Esophagus squamous epithelium (tissue), 5 donors: Measurements from ENCODE around the gene ZNF830. TPM values are rescaled to one million over a fixed set of nuclear protein-coding genes. Genes with fewer than 3 reads are reported as not detected.

Experiments used
- DNase-seq: peaks from one replicate; lab custom pipeline; 2025; lab: John Stamatoyannopoulos, UW
- H3K27ac ChIP-seq, 4 donors: fragments of 200-600 bp; sonication (generic); one replicate each; pipeline ENCODE4 v1.5.1; 2016 to 2019; ENCODE audit warnings: mild to moderate bottlenecking in 1 of 4
- H3K27me3 ChIP-seq, 4 donors: fragments of 200-600 bp; sonication (generic); 1 replicate in 3 of 4; 2 replicates in 1 of 4; pipeline versions ENCODE4 v1.5.1 to v1.6.0; 2017 to 2021; ENCODE audit warnings: antibody characterized with exemption in 1 of 4
- H3K36me3 ChIP-seq, 3 donors: fragments of 200-600 bp; sonication (generic); one replicate each; pipeline ENCODE4 v1.5.1; 2016 to 2019
- H3K4me1 ChIP-seq, 3 donors: fragments of 200-600 bp; sonication (generic); one replicate each; pipeline ENCODE4 v1.5.1; 2017 to 2019
- H3K4me3 ChIP-seq, 4 donors: fragments of 200-600 bp; sonication (generic); 1 replicate in 3 of 4; 2 replicates in 1 of 4; pipeline ENCODE4 v1.5.1; 2016 to 2019; ENCODE audit warnings: mild to moderate bottlenecking in 2 of 4, moderate library complexity in 1 of 4
- H3K9me3 ChIP-seq, 3 donors: fragments of 200-600 bp; sonication (generic); one replicate each; pipeline ENCODE4 v1.5.1; 2016 to 2019
- CTCF ChIP-seq, 6 experiments: fragments of 450-650 bp in 4 of 6; fragments of 200-600 bp in 2 of 6; sonication (generic) in 2 of 6; IDR thresholded peaks; one replicate each; pipeline ENCODE4 v1.5.1; 2016 to 2019; ENCODE audit warnings: antibody characterized with exemption in 6 of 6, mild to moderate bottlenecking in 4 of 6, moderate library complexity in 4 of 6
- POLR2A ChIP-seq, 4 donors: fragments of 450-650 bp; IDR thresholded peaks; one replicate each; pipeline ENCODE4 v1.6.1; 2017; ENCODE audit warnings: antibody characterized with exemption in 4 of 4, mild to moderate bottlenecking in 4 of 4, moderate library complexity in 3 of 4
- WGBS, 2 donors: methylation state at CpG; one replicate each; pipeline ENCODE4 v1.1.5; 2018; 5-methylcytosine and 5-hydroxymethylcytosine counted together
- intact Hi-C: fragments of 100-400 bp; cut with DNase I; formaldehyde crosslinking; loops from one replicate; pipeline ENCODE4 v1.15.0; 2022
- total RNA-seq, 4 donors: library from RNA; depleted of rRNA; stranded (reverse); fragments of >200 nt; gene quantifications; one replicate each; pipeline ENCODE4 v1.1.0, GENCODE V29; 2016
- donor health status: DM: yes; HTN: yes; CAD: no.

The ZNF830 gene
- total RNA-seq, result 10 to 100 TPM in 2 of 4 donors, 1 to 10 TPM in 2; 6.1 to 13.4 (median 9.2) TPM

- Histone ChIP-seq H3K4me1 (peaks cover 12 to 29% (median 14%) of the 10 kb centered on the region in 3 donors), H3K27me3 (no peaks in the 10 kb centered on the region), H3K36me3 (peaks cover 0 to 33% (median 15%) of the 10 kb centered on the region in 3 donors), H3K27ac (peak within 1 kb of the TSS; percentile 90 to 95 (median 91)), H3K4me3 (peak within 1 kb of the TSS; percentile 62 to 97 (median 90)), H3K9me3 (no peaks in the 10 kb centered on the region)
- TF ChIP-seq CTCF (IDR thresholded peaks at IDR 0.05) (peak in 1 of 6 experiments; percentile 5), POLR2A (IDR thresholded peaks at IDR 0.05) (peak in 2 of 4 donors; percentile 69 to 74)
- 0 to 2% methylated on average over 31 of the region's 65 CpGs for WGBS, 2 donors
- intact Hi-C loops, result no loop called here
- DNase-seq, result peak; percentile 70
Observed at GRCh38 chr17:34961093-34961911, at the start of gene ZNF830, which contains the start of gene CCT6B. TSS of gene ZNF830 (plus strand) at chr17:34961540. CDS start at chr17:34961567, 27 bp downstream. TSS of gene CCT6B (minus strand) at chr17:34961460. CDS start at chr17:34961393, 67 bp downstream.

- intact Hi-C loops, result no loop called here
- Histone ChIP-seq H3K9me3 (no peaks in the 10 kb centered on the region), H3K36me3 (no peaks in the 10 kb centered on the region), H3K27me3 (no peaks in the 10 kb centered on the region), H3K27ac (no peak overlapping the region), H3K4me1 (no peaks in the 10 kb centered on the region), H3K4me3 (no peak overlapping the region)
- DNase-seq, result no peak
- 75 to 88% methylated on average over 1 of the region's 1 CpG for WGBS, 2 donors
- TF ChIP-seq POLR2A (IDR thresholded peaks at IDR 0.05) (no peak), CTCF (IDR thresholded peaks at IDR 0.05) (no peak)
Observed at GRCh38 chr17:34913001-34913400, 48.3 kb upstream of the ZNF830 start.

GRCh38 chr17:34916120-34916519 is 45.2 kb upstream of the ZNF830 start:
- no peaks in the 10 kb centered on the region for H3K27me3 ChIP-seq
- no peak for TF ChIP-seq CTCF (IDR thresholded peaks at IDR 0.05)
- no peak for TF ChIP-seq POLR2A (IDR thresholded peaks at IDR 0.05)
- WGBS, 2 donors, result 34 to 62% methylated on average over 2 of the region's 2 CpGs
- intact Hi-C loops, result no loop called here
- no peak for DNase-seq
- no peaks in the 10 kb centered on the region for H3K9me3 ChIP-seq
- no peaks in the 10 kb centered on the region for H3K36me3 ChIP-seq
- H3K4me1 ChIP-seq, result no peaks in the 10 kb centered on the region
- H3K4me3 ChIP-seq, result no peak overlapping the region
- H3K27ac ChIP-seq, result no peak overlapping the region

GRCh38 chr17:34917381-34917780 is 44.0 kb upstream of the ZNF830 start:
- Histone ChIP-seq H3K27ac (no peak overlapping the region), H3K4me1 (no peaks in the 10 kb centered on the region), H3K27me3 (no peaks in the 10 kb centered on the region), H3K4me3 (no peak overlapping the region), H3K9me3 (no peaks in the 10 kb centered on the region), H3K36me3 (no peaks in the 10 kb centered on the region)
- 43 to 50% methylated on average over 1 of the region's 1 CpG for WGBS, 2 donors
- no peak for DNase-seq
- no peak for TF ChIP-seq CTCF (IDR thresholded peaks at IDR 0.05)
- intact Hi-C loops, result no loop called here

GRCh38 chr17:34920676-34921075 is 40.7 kb upstream of the ZNF830 start:
- 76 to 82% methylated on average over 4 of the region's 4 CpGs for WGBS, 2 donors
- Histone ChIP-seq H3K4me3 (no peak overlapping the region), H3K27me3 (no peaks in the 10 kb centered on the region), H3K4me1 (no peaks in the 10 kb centered on the region), H3K27ac (no peak overlapping the region), H3K9me3 (no peaks in the 10 kb centered on the region), H3K36me3 (no peaks in the 10 kb centered on the region)
- no peak for TF ChIP-seq CTCF (IDR thresholded peaks at IDR 0.05)
- no peak for TF ChIP-seq POLR2A (IDR thresholded peaks at IDR 0.05)
- DNase-seq, result no peak
- intact Hi-C loops, result no loop called here
